ENCODE data around the gene MYLK. TPM values are rescaled to one million over a fixed set of nuclear protein-coding genes. Genes with fewer than 3 reads are reported as not detected.

Gene MYLK
- total RNA-seq, 4 donors from 2014 or later: 24.6 to 47.0 (median 39.2) TPM

DNA sequence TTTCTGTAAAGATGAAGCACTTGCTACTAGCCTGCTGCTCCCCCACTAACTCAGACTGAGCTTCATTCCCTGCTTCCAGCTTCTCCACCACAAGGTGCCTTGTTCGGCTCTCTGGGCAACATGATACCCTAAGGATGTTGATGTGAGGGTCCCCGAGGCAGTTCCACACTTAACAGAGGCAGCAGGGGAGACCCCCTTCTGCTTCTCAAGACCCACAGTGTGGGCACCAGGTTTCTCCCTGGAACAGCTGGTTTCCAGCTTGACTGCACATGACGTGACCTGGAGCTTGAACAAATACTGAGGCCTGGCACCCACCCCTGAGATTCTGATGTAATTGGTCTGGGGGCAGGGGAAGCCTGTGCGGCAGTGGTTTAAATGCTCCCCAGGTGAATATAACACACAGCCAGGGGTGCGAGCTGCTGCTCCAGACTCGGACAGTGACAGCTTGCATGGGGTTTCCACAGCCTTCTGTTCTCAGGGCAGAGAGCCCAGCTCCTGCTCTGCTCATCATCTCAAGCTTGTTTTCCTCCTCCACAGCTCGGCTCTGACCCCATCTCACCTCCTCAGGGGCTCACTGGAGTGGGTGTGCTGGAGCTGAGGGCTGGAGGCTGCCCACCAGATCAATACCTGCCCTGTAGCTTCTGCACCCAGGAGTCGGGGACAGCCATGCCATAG is 204.3 kb downstream of the MYLK start:
- TF ChIP-seq POLR2AphosphoS5 (IDR thresholded peaks at IDR 0.05): no peak
- TF ChIP-seq, protein P1, sequence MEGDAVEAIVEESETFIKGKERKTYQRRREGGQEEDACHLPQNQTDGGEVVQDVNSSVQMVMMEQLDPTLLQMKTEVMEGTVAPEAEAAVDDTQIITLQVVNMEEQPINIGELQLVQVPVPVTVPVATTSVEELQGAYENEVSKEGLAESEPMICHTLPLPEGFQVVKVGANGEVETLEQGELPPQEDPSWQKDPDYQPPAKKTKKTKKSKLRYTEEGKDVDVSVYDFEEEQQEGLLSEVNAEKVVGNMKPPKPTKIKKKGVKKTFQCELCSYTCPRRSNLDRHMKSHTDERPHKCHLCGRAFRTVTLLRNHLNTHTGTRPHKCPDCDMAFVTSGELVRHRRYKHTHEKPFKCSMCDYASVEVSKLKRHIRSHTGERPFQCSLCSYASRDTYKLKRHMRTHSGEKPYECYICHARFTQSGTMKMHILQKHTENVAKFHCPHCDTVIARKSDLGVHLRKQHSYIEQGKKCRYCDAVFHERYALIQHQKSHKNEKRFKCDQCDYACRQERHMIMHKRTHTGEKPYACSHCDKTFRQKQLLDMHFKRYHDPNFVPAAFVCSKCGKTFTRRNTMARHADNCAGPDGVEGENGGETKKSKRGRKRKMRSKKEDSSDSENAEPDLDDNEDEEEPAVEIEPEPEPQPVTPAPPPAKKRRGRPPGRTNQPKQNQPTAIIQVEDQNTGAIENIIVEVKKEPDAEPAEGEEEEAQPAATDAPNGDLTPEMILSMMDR (IDR thresholded peaks at IDR 0.05): no peak
- no peak for TF ChIP-seq EP300 (IDR thresholded peaks at IDR 0.05)
- TF ChIP-seq POLR2A (IDR thresholded peaks at IDR 0.05): no peak
- no peak for DNase-seq (ENCODE audit: low spot score in 2 of 2)
- Histone ChIP-seq H3K9me3 (no peaks in the 10 kb centered on the region), H3K4me1 (peaks cover 10% of the 10 kb centered on the region), H3K36me3 (peaks cover 5% of the 10 kb centered on the region), H3K27ac (no peak overlapping the region), H3K27me3 (no peaks in the 10 kb centered on the region), H3K4me3 (no peak overlapping the region)
- WGBS: 73% methylated on average over 6 of the region's 8 CpGs

DNA sequence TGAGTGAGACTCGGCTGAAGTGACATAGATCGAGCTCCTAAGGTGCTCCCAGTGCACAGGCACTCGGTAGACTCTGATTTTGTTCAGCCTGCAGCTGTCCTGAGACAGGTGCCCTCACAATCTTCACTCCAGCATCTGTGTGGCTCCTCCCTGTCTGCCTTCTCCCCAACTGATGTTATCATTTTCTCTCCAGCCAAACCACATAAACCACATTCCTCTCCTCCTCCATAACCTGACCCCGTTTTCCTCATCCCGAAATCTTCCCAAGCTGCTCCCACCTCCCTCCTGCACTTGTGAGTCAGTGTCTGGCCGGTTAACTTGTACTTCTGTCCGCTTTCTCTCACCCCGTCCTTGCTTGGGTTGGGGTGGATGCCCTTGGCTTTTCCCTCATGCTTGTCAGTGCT is 206.0 kb downstream of the MYLK start:
- no peak for DNase-seq (ENCODE audit: low spot score in 2 of 2)
- WGBS: 29% methylated on average over 8 of the region's 8 CpGs
- Histone ChIP-seq H3K4me1 (peaks cover 10% of the 10 kb centered on the region), H3K27me3 (no peaks in the 10 kb centered on the region), H3K36me3 (peaks cover 5% of the 10 kb centered on the region), H3K9me3 (no peaks in the 10 kb centered on the region), H3K27ac (no peak overlapping the region), H3K4me3 (no peak overlapping the region)
- TF ChIP-seq POLR2AphosphoS5 (IDR thresholded peaks at IDR 0.05): no peak
- no peak for TF ChIP-seq EP300 (IDR thresholded peaks at IDR 0.05)
- no peak for TF ChIP-seq POLR2A (IDR thresholded peaks at IDR 0.05)
- TF ChIP-seq, protein P1 (IDR thresholded peaks at IDR 0.05): no peak

DNA sequence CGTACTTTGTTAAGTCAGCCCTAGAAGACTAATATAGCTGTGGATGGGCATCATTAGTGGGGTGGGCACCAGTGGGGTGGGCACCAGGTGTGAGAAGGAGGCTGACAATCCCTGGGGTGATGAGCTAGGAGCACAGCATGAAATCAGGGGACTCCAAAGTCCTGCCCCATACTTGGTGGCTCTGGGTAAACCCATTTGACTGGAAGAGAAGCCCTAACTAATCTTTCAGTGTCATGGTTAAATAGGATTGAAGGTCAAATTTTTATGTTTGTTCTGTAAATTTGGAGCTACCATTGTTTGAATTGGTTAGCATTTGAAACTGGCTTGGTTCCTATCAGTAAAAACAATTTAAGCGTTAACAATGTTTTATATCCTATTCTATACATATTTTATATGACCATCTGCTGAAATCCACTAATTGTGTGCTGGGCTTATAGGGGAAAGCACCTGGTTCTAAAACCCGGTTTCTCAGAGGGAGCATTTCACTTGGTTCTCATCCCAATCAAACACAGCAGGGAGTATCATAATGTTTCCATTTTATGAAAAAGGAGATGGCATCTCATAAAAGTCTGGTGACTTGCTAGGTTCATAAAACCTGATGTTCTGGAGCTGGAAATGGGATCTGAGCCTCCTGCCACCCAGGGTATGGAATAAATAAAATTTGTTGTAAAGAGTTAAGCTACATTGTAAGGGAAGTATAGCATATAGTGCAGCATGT is 211.5 kb downstream of the MYLK start:
- no peak for DNase-seq (ENCODE audit: low spot score in 2 of 2)
- TF ChIP-seq POLR2AphosphoS5 (IDR thresholded peaks at IDR 0.05) (no peak), EP300 (IDR thresholded peaks at IDR 0.05) (no peak), POLR2A (IDR thresholded peaks at IDR 0.05) (no peak)
- TF ChIP-seq, protein P1 (IDR thresholded peaks at IDR 0.05): no peak
- Histone ChIP-seq H3K4me1 (no peaks in the 10 kb centered on the region), H3K4me3 (no peak overlapping the region), H3K36me3 (no peaks in the 10 kb centered on the region), H3K27ac (no peak overlapping the region), H3K27me3 (no peaks in the 10 kb centered on the region), H3K9me3 (no peaks in the 10 kb centered on the region)
- 89% methylated on average over 3 of the region's 3 CpGs for WGBS

DNA sequence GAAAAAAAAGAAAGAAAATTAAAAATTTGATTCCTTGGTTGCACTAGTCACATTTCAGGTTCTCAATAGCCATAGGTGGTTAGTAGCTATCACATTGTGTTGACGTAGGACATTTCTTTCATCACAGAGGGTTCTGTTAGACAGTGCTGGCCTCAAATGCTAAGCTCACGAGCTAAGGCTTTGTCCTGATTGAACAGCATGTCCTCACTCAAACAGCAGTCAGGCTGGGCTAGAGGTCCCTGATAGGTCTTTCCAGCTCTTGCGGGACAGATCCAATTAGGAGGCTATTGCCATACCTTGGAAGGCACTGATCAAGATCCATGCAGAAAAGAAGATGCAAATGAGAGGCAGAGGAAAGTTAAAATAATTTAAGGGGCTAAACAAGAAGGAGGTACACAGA is 213.4 kb downstream of the MYLK start:
- TF ChIP-seq POLR2A (IDR thresholded peaks at IDR 0.05) (no peak), EP300 (IDR thresholded peaks at IDR 0.05) (peak; percentile 52)
- DNase-seq (ENCODE audit: low spot score in 2 of 2): no peak
- WGBS: 92% methylated on average over 3 of the region's 3 CpGs
- peaks cover 13% of the 10 kb centered on the region for H3K36me3 ChIP-seq
- no peak overlapping the region for H3K4me3 ChIP-seq
- no peaks in the 10 kb centered on the region for H3K27me3 ChIP-seq
- no peaks in the 10 kb centered on the region for H3K4me1 ChIP-seq
- H3K9me3 ChIP-seq: no peaks in the 10 kb centered on the region
- no peak overlapping the region for H3K27ac ChIP-seq

DNA sequence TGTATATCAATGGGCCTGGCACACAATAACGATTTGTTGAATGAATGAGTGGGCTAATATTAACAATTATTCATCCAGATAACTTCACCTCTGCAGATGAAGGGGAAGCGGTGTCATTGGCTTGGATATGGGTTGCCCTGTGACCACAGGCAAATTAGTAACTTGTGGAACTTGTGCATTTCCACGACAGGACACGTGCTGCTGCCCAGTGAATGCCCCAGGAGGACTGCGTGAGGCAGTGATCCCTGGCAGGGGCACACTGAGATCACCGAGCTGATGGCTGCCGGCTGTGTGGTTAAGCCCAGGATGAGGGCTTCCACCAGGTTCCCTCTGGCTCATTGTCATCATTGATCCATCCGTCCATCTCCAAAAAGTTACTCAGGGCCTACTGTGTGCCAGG is 215.2 kb downstream of the MYLK start:
- no peak overlapping the region for H3K4me3 ChIP-seq
- H3K36me3 ChIP-seq: peaks cover 13% of the 10 kb centered on the region
- no peaks in the 10 kb centered on the region for H3K4me1 ChIP-seq
- no peaks in the 10 kb centered on the region for H3K9me3 ChIP-seq
- no peak overlapping the region for H3K27ac ChIP-seq
- WGBS: 80% methylated on average over 8 of the region's 8 CpGs
- no peak for TF ChIP-seq POLR2AphosphoS5 (IDR thresholded peaks at IDR 0.05)
- TF ChIP-seq POLR2A (IDR thresholded peaks at IDR 0.05): no peak
- TF ChIP-seq EP300 (IDR thresholded peaks at IDR 0.05): no peak
- TF ChIP-seq, protein P1 (IDR thresholded peaks at IDR 0.05): no peak
- no peak for DNase-seq (ENCODE audit: low spot score in 2 of 2)
- no peaks in the 10 kb centered on the region for H3K27me3 ChIP-seq

Measured in suprapubic skin (tissue), 4 donors.